ENCODE data around the gene PLLP.
A peak's percentile ranks its signal among the peaks of the same experiment; 100 is the strongest.

Gene PLLP

DNA sequence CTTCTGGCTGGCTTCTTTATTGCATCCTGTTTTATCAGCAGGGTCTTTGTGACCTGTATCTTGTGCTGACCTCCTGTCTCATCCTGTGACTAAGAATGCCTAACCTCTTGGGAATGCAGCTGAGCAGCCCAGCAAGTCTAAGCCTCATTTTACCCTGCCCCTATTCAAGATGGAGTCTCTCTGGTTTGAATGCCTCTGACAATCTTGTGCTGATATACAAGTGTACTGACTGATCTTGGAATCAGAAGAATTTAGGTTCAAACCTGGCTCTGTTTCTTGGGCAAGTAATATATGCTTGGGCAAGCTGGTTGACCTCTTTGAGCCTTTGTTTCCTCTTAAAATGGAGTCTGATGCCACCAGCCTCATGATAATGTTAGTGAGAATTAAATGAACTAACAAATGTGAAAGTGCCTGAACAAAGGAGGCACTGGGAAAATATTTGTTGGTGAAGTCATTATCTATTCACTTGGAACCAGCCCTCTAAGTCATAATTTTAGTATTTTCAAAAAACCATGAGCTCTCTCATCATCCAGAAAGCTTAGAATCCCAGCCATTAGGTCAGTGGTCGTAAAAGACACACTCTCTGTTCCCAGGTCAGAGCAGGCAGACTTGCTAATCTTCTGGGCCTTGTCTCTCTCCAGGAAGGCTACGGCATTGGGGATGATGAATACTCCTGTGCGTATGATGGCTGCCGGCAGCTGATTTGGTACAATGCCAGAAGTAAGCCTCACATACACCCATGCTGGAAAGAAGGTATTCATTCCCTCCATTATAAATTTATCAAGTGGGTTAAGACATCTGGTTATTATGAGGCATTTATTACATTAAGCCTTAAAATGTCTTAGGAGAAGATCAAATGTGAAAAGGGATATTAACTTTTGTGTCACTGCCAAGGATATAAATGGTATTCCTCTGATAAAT lies 57.5 kb downstream of the PLLP start:
- DNase-seq (ENCODE audit: low read depth, low spot score) = no peak

DNA sequence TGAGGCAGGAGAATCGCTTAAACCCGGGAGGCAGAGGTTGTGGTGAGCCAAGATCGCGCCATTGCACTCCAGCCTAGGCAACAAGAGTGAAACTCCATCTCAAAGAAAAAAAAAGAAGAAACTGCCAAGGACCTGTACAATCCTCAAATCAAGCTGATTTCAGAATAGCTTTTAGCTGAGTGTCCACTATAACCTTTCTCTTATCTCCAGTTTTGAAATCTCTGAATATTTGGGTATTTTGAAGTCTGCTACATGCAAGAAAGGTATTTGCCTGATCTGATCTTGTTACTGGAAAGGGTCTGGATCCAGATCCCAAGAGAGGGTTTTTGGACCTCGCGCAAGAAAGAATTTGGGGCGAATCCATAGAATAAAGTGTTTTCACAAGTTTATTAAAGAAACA lies 58.5 kb downstream of the PLLP start:
- no peak for DNase-seq (ENCODE audit: low read depth, low spot score)

DNA sequence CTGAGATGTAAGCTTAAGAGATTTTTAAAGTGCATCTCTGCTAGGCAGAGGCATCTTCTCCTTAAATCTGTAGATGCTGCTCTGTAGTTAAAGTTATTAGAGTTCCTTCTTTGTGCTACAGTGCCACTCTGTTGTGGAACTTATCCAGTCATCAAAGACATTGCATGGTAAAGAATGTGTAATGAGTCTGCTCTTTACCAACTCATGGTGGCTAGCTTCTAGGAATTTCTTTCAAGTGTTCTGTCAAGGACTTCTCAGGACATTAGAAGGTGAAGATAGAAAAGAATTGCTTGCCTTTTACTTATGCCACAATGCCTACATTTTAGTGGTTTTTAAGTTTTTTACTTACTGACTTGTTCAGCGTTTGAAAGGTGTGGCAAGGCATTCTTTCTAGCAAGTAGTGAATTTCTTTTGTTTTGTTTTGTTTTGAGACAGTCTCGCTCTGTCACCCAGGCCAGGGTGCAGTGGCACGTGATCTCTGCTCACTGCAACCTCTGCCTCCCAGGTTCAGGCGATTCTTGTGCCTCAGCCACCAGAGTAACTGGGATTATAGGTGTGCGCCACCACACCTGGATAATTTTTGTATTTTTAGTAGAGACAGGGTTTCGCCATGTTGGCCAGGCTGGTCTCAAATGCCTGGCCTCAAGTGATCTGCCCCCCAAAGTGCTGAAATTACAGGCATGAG lies 59.7 kb downstream of the PLLP start:
- peak; percentile 49 for DNase-seq (ENCODE audit: low read depth, low spot score)

DNA sequence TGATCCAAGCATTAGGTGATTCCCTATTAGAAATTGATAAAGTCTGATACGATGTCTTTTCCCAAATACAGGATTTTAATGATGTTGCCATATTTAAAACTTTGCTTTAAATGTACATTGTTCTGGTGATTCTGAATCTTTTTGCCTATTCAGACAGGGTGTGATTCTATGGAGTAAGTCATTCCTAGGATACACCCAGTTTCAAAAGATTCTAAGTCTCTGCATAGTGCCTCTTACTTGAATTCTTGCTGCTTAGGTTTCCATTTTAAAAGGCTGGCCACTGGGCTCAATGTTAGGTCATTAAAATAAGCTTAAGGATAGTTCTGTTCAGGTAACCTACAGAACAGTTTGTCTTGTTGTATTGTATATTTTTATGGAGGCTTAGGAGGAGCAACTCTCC lies 61.4 kb downstream of the PLLP start:
- DNase-seq (ENCODE audit: low read depth, low spot score) = no peak

DNA sequence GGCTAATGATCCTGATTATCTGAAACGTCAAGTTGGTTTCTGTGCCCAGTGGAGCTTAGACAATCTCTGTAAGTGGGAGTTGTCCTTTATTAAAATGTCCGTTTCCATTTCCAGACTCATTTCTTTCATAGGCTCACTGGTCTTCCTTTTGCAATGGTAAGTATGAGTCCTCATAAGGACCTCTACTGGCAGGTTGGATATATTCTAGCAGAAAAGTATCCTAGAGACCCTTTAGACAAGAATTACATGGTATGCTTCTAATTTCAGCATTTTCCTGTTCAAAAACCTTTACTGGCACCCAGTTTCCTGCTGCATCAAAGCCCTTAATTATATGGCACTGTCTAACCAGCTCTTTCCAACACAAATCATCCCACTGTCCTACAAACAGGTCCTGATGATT lies 67.5 kb downstream of the PLLP start:
- DNase-seq (ENCODE audit: low read depth, low spot score) = no peak

DNA sequence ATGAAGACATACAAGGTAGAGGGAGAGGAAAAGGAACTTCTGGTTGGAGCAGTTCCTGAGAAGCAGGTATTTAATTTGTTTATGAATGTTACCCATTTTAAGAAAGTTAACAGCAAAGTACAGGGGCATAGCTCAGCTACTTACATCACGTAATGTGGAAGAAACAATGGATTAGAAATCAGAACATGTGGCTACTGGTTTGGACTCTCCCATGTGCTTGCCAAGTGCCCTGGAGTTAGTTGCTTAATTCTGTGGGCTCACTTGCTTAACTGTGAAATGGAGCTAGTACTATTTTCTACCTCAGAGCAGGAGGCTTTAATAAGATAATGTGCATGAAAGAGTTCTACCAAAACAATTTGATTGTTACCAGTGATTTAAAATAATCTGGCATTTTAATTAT lies 71.0 kb downstream of the PLLP start:
- no peak for DNase-seq (ENCODE audit: low read depth, low spot score)

DNA sequence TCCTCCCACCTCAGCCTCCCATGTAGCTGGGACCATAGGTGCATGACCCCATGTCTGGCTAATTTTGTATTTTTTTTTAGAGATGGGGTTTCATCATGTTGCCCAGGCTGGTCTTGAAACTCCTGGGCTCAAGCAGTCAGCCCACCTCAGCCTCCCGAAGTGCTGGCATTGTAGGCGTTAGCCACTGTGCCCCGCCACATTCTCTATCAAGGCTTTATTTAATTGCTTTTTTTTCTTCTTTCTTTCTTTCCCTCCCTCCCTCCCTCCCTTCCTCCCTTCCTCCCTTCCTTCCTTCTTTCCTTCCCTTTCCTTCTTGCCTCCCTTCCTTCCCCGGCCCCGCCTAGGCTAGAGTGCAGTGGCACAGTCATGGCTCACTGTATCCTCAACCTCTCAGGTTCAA lies 74.7 kb downstream of the PLLP start:
- DNase-seq (ENCODE audit: low read depth, low spot score) = no peak

DNA sequence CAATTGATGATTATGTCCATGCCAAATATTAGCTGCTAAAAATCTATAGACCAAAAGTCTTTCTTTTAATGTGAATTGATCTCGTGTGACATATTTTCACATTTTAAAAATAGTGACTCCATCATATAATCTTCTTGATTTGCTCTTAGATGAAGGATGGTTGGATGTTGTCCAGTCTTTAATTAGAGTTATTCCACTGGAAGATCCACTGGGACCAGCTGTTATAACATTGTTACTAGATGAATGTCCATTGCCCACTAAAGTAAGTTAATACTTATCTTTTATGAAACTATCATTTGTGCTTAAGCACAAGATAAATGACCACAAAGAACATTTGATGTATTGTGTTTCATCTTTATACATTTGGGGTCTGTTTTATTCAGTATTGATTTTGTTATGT lies 75.5 kb downstream of the PLLP start:
- no peak for DNase-seq (ENCODE audit: low read depth, low spot score)
